ENCODE data around the gene MAP2.

- TF ChIP-seq EZH2 (IDR thresholded peaks at IDR 0.05; ENCODE audit: low read length, missing control alignments) (no peak), CTCF (conservative IDR thresholded peaks at IDR 0.05 in 1 of 2, IDR thresholded peaks at IDR 0.05 in 1 of 2; ENCODE audit: low read depth in 1 of 2, low read length in 2 of 2) (no peak)
Observed at GRCh38 chr2:209469481-209469880, 45.6 kb downstream of the MAP2 start.
